Measurements from ENCODE around the gene CABP1.
"Not testable (repeated sequence)": the region's sequence is repeated elsewhere in the genome, so short reads cannot be mapped to it uniquely, and the experiment has no call there.

CABP1 gene

GRCh38 chr12:120617193-120617592, 23.2 kb upstream of the CABP1 start:
- not testable (repeated sequence) for H3K27ac ChIP-seq (ENCODE audit: low read depth, low read length); H3K9ac ChIP-seq (ENCODE audit: low read length); H3K36me3 ChIP-seq (ENCODE audit: control insufficient read depth, insufficient read depth, low read length); H3K4me3 ChIP-seq (ENCODE audit: low read length); H3K27me3 ChIP-seq (ENCODE audit: control insufficient read depth, insufficient read depth, low read length); H3K4me1 ChIP-seq (ENCODE audit: control insufficient read depth, insufficient read depth, low read length)

GRCh38 chr12:120617767-120618166, 22.7 kb upstream of the CABP1 start:
- not testable (repeated sequence) for H3K27me3 ChIP-seq (ENCODE audit: control insufficient read depth, insufficient read depth, low read length); H3K36me3 ChIP-seq (ENCODE audit: control insufficient read depth, insufficient read depth, low read length); H3K9ac ChIP-seq (ENCODE audit: low read length); H3K27ac ChIP-seq (ENCODE audit: low read depth, low read length); H3K4me1 ChIP-seq (ENCODE audit: control insufficient read depth, insufficient read depth, low read length); H3K4me3 ChIP-seq (ENCODE audit: low read length)

- Histone ChIP-seq H3K9ac (ENCODE audit: low read length) (no peak overlapping the region), H3K4me3 (ENCODE audit: low read length) (no peak overlapping the region), H3K4me1 (ENCODE audit: control insufficient read depth, insufficient read depth, low read length) (no peaks in the 10 kb centered on the region), H3K27me3 (ENCODE audit: control insufficient read depth, insufficient read depth, low read length) (no peaks in the 10 kb centered on the region), H3K27ac (ENCODE audit: low read depth, low read length) (no peak overlapping the region), H3K36me3 (ENCODE audit: control insufficient read depth, insufficient read depth, low read length) (no peaks in the 10 kb centered on the region)
Observed at GRCh38 chr12:120618954-120619615, 21.3 kb upstream of the CABP1 start.

- Histone ChIP-seq H3K9ac (ENCODE audit: low read length) (no peak overlapping the region), H3K36me3 (ENCODE audit: control insufficient read depth, insufficient read depth, low read length) (no peaks in the 10 kb centered on the region), H3K27ac (ENCODE audit: low read depth, low read length) (no peak overlapping the region), H3K27me3 (ENCODE audit: control insufficient read depth, insufficient read depth, low read length) (no peaks in the 10 kb centered on the region), H3K4me1 (ENCODE audit: control insufficient read depth, insufficient read depth, low read length) (no peaks in the 10 kb centered on the region), H3K4me3 (ENCODE audit: low read length) (no peak overlapping the region)
Observed at GRCh38 chr12:120620624-120621023, 19.8 kb upstream of the CABP1 start.

DNA sequence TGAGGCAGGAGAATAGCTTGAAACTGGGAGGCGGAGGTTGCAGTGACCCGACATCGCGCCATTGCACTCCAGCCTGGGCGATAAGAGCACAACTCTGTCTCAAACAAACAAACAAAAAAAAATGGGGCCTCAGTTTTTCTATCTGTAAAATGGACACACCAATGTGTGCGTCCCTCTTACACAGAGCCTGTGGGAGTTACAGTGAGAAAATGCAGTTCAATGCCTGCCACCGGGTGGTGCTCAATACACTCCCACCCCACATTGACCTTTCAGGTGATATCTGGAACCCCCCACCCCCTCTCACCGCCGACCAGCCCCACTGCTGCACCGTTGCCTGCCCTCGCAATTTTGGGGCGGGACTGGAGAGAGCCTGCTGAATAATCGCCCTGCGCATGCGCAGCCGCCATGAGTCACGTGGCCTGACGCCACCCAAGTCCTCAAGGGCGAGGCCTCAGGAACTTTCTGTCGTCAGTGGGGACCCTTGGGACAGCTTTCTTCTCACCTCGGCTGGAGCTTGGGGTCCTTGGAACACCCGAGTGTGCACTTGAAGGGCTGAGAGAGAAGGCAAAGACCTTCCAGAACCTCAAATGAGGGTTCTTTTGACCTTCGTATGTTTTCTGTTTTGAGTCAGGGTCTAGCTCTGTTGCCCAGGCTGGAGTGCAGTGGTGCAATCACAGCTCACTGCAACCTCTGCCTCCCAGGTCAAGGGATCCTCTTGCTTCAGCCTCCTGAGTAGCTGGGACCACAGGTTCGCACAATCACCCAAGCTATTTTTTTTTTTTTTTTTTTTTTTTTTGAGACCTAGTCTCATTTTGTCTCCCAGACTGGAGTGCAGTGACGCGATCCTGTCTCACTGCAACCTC, 14.6 kb upstream of the CABP1 start:
- no peaks in the 10 kb centered on the region for H3K27me3 ChIP-seq (ENCODE audit: control insufficient read depth, insufficient read depth, low read length)
- H3K36me3 ChIP-seq (ENCODE audit: control insufficient read depth, insufficient read depth, low read length) = no peaks in the 10 kb centered on the region
- H3K9ac ChIP-seq (ENCODE audit: low read length) = no peak overlapping the region
- no peak overlapping the region for H3K4me3 ChIP-seq (ENCODE audit: low read length)
- H3K4me1 ChIP-seq (ENCODE audit: control insufficient read depth, insufficient read depth, low read length) = no peaks in the 10 kb centered on the region
- H3K27ac ChIP-seq (ENCODE audit: low read depth, low read length) = no peak overlapping the region

- no peak overlapping the region for H3K4me3 ChIP-seq (ENCODE audit: low read length)
- H3K27me3 ChIP-seq (ENCODE audit: control insufficient read depth, insufficient read depth, low read length) = no peaks in the 10 kb centered on the region
- no peaks in the 10 kb centered on the region for H3K4me1 ChIP-seq (ENCODE audit: control insufficient read depth, insufficient read depth, low read length)
- no peak overlapping the region for H3K9ac ChIP-seq (ENCODE audit: low read length)
- no peaks in the 10 kb centered on the region for H3K36me3 ChIP-seq (ENCODE audit: control insufficient read depth, insufficient read depth, low read length)
- H3K27ac ChIP-seq (ENCODE audit: low read depth, low read length) = no peak overlapping the region
Observed at GRCh38 chr12:120628919-120629318, 11.5 kb upstream of the CABP1 start.

DNA sequence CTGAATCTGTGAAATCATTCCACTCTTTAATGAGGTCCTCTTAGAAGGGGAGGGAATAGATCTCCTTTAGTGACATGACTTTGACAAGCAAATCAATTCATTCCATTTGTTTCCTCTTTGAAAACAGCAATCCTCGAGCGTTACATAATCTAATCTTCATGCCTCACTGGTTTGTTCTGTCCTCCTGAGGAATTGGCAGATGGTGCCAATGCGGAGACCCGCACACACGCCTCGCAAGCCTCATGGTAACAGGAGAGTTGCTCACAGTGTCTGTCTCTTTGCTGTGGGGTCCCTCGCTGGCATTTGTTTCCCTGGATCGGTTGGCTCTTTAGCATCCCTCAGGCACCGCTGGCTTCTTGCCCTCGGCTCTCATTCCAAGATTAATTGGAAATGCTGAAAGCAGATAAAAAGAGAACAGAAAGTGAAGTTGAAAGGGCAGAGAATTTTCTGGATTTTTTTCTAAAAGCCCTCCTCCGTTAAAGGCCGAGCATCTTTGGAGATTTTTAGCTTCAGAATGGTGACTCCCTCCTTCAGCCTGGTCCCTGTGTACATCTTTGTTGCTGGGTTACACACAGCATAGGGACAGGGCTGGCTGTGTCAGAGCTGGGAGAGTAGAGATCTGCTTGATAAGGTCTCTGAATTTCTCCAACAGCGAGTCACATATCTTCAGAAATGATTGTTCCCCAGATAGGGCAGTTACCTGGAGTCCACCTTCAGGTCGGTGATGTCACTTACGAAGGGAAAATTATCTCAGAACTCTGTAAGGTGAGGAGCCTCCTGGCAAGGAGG, 10.1 kb upstream of the CABP1 start:
- Histone ChIP-seq H3K36me3 (ENCODE audit: control insufficient read depth, insufficient read depth, low read length) (no peaks in the 10 kb centered on the region), H3K9ac (ENCODE audit: low read length) (no peak overlapping the region), H3K4me1 (ENCODE audit: control insufficient read depth, insufficient read depth, low read length) (no peaks in the 10 kb centered on the region), H3K27ac (ENCODE audit: low read depth, low read length) (no peak overlapping the region), H3K27me3 (ENCODE audit: control insufficient read depth, insufficient read depth, low read length) (no peaks in the 10 kb centered on the region), H3K4me3 (ENCODE audit: low read length) (no peak overlapping the region)

DNA sequence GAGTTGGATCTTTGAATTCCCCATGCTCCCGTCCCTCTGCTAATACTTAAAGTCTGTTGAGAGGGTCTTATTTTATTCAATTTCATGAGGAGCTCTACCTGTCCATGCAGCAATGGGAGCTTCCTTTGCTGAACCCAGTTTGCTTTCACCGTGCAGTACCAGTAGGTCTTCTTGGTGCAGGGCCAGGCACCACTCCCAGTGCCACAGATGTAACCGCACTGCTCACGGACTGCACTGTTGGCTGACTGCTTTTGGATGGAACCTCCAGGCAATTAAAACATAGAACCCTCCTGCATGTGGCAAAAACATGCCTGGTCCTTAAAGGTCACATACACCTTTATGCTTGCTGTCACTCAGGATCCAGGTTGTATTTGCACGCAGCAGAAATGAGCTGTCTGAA, 9.3 kb upstream of the CABP1 start:
- Histone ChIP-seq H3K4me1 (ENCODE audit: control insufficient read depth, insufficient read depth, low read length) (no peaks in the 10 kb centered on the region), H3K27me3 (ENCODE audit: control insufficient read depth, insufficient read depth, low read length) (no peaks in the 10 kb centered on the region), H3K4me3 (ENCODE audit: low read length) (no peak overlapping the region), H3K27ac (ENCODE audit: low read depth, low read length) (no peak overlapping the region), H3K9ac (ENCODE audit: low read length) (no peak overlapping the region), H3K36me3 (ENCODE audit: control insufficient read depth, insufficient read depth, low read length) (no peaks in the 10 kb centered on the region)

- H3K27ac ChIP-seq (ENCODE audit: low read depth, low read length) = no peak overlapping the region
- H3K27me3 ChIP-seq (ENCODE audit: control insufficient read depth, insufficient read depth, low read length) = peaks cover 29% of the 10 kb centered on the region
- no peaks in the 10 kb centered on the region for H3K4me1 ChIP-seq (ENCODE audit: control insufficient read depth, insufficient read depth, low read length)
- no peak overlapping the region for H3K9ac ChIP-seq (ENCODE audit: low read length)
- H3K4me3 ChIP-seq (ENCODE audit: low read length) = peak overlapping the region; percentile 58
- no peaks in the 10 kb centered on the region for H3K36me3 ChIP-seq (ENCODE audit: control insufficient read depth, insufficient read depth, low read length)
Observed at GRCh38 chr12:120640861-120641833, 721 bp downstream of the CABP1 start.

GRCh38 chr12:120642121-120642520, 1.7 kb downstream of the CABP1 start:
- Histone ChIP-seq H3K9ac (ENCODE audit: low read length) (no peak overlapping the region), H3K27me3 (ENCODE audit: control insufficient read depth, insufficient read depth, low read length) (peaks cover 29% of the 10 kb centered on the region), H3K4me3 (ENCODE audit: low read length) (no peak overlapping the region), H3K27ac (ENCODE audit: low read depth, low read length) (no peak overlapping the region), H3K36me3 (ENCODE audit: control insufficient read depth, insufficient read depth, low read length) (no peaks in the 10 kb centered on the region), H3K4me1 (ENCODE audit: control insufficient read depth, insufficient read depth, low read length) (no peaks in the 10 kb centered on the region)

GRCh38 chr12:120642826-120643225, 2.4 kb downstream of the CABP1 start:
- Histone ChIP-seq H3K27ac (ENCODE audit: low read depth, low read length) (no peak overlapping the region), H3K36me3 (ENCODE audit: control insufficient read depth, insufficient read depth, low read length) (no peaks in the 10 kb centered on the region), H3K27me3 (ENCODE audit: control insufficient read depth, insufficient read depth, low read length) (peaks cover 29% of the 10 kb centered on the region), H3K4me3 (ENCODE audit: low read length) (no peak overlapping the region), H3K4me1 (ENCODE audit: control insufficient read depth, insufficient read depth, low read length) (no peaks in the 10 kb centered on the region), H3K9ac (ENCODE audit: low read length) (no peak overlapping the region)

All from rectal smooth muscle tissue (tissue), 1 donor.